ENCODE measurements around the gene TEP1. TPM values are rescaled to one million over a fixed set of nuclear protein-coding genes. Genes with fewer than 3 reads are reported as not detected.

Gene TEP1
- total and polyA plus RNA-seq, 2 of the 13 experiments (the other 11 are each of a cell fraction or from before 2014, with no cell fraction given) = 11.0 to 12.8 TPM

- TF ChIP-seq HDAC1 (CRISPR knock-in tag; IDR thresholded peaks at IDR 0.05) (peak; percentile 68), MBD4 (IDR thresholded peaks at IDR 0.05; ENCODE audit: borderline replicate concordance, low read length) (0 out of 2 replicates have a peak, but pooled peaks have one; percentile 23), ZNF704 (CRISPR knock-in tag; IDR thresholded peaks at IDR 0.05; ENCODE audit: borderline replicate concordance) (0 out of 2 replicates have a peak, but pooled peaks have one; percentile 42), TAF15 (IDR thresholded peaks at IDR 0.05; ENCODE audit: low read depth, low read length, poor library complexity, severe bottlenecking) (no peak), HNF1A (IDR thresholded peaks at IDR 0.05; ENCODE audit: low read depth) (no peak), HNF1A (CRISPR knock-in tag; IDR thresholded peaks at IDR 0.05; ENCODE audit: borderline replicate concordance) (no peak), ZNF792 (CRISPR knock-in tag; IDR thresholded peaks at IDR 0.05) (peak; percentile 68; the same call in 1 of the 2 replicates), THRA (CRISPR knock-in tag; IDR thresholded peaks at IDR 0.05; ENCODE audit: borderline replicate concordance) (peak; percentile 24; the same call in 1 of the 2 replicates), ZNF205 (CRISPR knock-in tag; IDR thresholded peaks at IDR 0.05) (no peak), SMC3 (IDR thresholded peaks at IDR 0.05; ENCODE audit: low read length) (no peak), HOXA5 (CRISPR knock-in tag; IDR thresholded peaks at IDR 0.05) (peak; percentile 25; the same call in 1 of the 2 replicates), ZNF746 (CRISPR knock-in tag; IDR thresholded peaks at IDR 0.05) (no peak), ZNF598 (CRISPR knock-in tag; IDR thresholded peaks at IDR 0.05; ENCODE audit: borderline replicate concordance) (peak; percentile 66; the same call in 1 of the 2 replicates), ZNF407 (CRISPR knock-in tag; IDR thresholded peaks at IDR 0.05; ENCODE audit: not compliant biosample characterization) (peak; percentile 75)
Observed at GRCh38 chr14:20332788-20333493, 80.4 kb downstream of the TEP1 start, which contains the start of gene CCNB1IP1 (continued).
